Natural killer cell (primary cell): ENCODE measurements around the gene CGB3. TPM values are rescaled to one million over a fixed set of nuclear protein-coding genes. Genes with fewer than 3 reads are reported as not detected.

ENCODE experiments used
- ATAC-seq, 3 donors: fragments of 150-1000 bp in 2 of 3; fragments of 200-7000 bp in 1 of 3; cut with Tn5 transposase; 1 replicate in 1 of 3; 2 replicates in 2 of 3; pipeline ENCODE4 v1.10.0; 2021; ENCODE audit warnings: mild to moderate bottlenecking in 2 of 3, moderate library complexity in 2 of 3
- DNase-seq, 2 donors: peaks; one replicate each; pipeline versions ENCODE4 v3.0.0 to v3.0.0-alpha.2; 2013 to 2021; ENCODE audit warnings: mixed read lengths in 1 of 2
- H3K27ac ChIP-seq: one replicate; pipeline ENCODE4 v1.5.1; 2013; ENCODE audit warnings: mild to moderate bottlenecking, low read length
- H3K27me3 ChIP-seq: one replicate; pipeline ENCODE4 v1.6.1; 2013; ENCODE audit warnings: low read length; ENCODE audit not compliant: control insufficient read depth, insufficient read depth
- H3K36me3 ChIP-seq: one replicate; pipeline ENCODE4 v1.6.1; 2013; ENCODE audit warnings: low read length; ENCODE audit not compliant: control insufficient read depth, insufficient read depth
- H3K4me1 ChIP-seq: one replicate; pipeline ENCODE4 v1.6.1; 2013; ENCODE audit warnings: low read length; ENCODE audit not compliant: control insufficient read depth, insufficient read depth
- H3K4me3 ChIP-seq: one replicate; pipeline ENCODE4 v1.5.1; 2013; ENCODE audit warnings: low read length
- H3K9me3 ChIP-seq: one replicate; pipeline ENCODE4 v1.6.1; 2013; ENCODE audit warnings: low read length; ENCODE audit not compliant: control insufficient read depth, insufficient read depth
- H3K27ac Mint-ChIP-seq, 2 donors: one replicate each; pipeline ENCODE4 v1.8.0; 2022; ENCODE audit warnings: mild to moderate bottlenecking in 2 of 2, mixed read lengths in 2 of 2, moderate library complexity in 1 of 2
- H3K27me3 Mint-ChIP-seq, 2 donors: one replicate each; pipeline ENCODE4 v1.8.0; 2022; ENCODE audit warnings: low read depth in 2 of 2, mixed read lengths in 2 of 2
- H3K36me3 Mint-ChIP-seq: one replicate; pipeline ENCODE4 v1.8.0; 2022; ENCODE audit warnings: mixed read lengths
- H3K4me1 Mint-ChIP-seq, 2 donors: one replicate each; pipeline ENCODE4 v1.8.0; 2022; ENCODE audit warnings: mixed read lengths in 2 of 2
- H3K4me3 Mint-ChIP-seq: one replicate; pipeline ENCODE4 v1.8.0; 2022; ENCODE audit warnings: mild to moderate bottlenecking, moderate library complexity, mixed read lengths
- H3K9me3 Mint-ChIP-seq, 2 donors: one replicate each; pipeline ENCODE4 v1.8.0; 2022; ENCODE audit warnings: mixed read lengths in 2 of 2
- CTCF ChIP-seq: fragments of 200-600 bp; IDR thresholded peaks from one replicate; pipeline ENCODE4 v1.8.0; 2022; ENCODE audit warnings: antibody characterized with exemption
- WGBS: methylation state at CpG from one replicate; pipeline ENCODE4 v1.1.7; 2013; ENCODE audit warnings: missing lambda C conversion rate; ENCODE audit not compliant: insufficient coverage; 5-methylcytosine and 5-hydroxymethylcytosine counted together
- intact Hi-C: fragments of 100-400 bp; cut with micrococcal nuclease; formaldehyde crosslinking; loops from one replicate; pipeline ENCODE4 v1.14.2; 2022
- total RNA-seq, 4 donors: library from RNA; stranded (reverse); fragments of 120-200 nt in 1 of 4; gene quantifications; one replicate each; pipeline versions ENCODE4 v1.2.3 to v1.2.4, GENCODE V29; 2013 to 2022

Gene CGB3
- total RNA-seq, 3 donors from 2014 or later (not counting 1 experiment from before 2014, with no cell fraction given): not detected

GRCh38 chr19:48988860-48989259, 35.3 kb downstream of the CGB3 start:
- H3K4me1 Mint-ChIP-seq: peaks cover 22 to 36% of the 10 kb centered on the region in 2 donors
- H3K4me3 Mint-ChIP-seq: no peak overlapping the region
- Histone ChIP-seq H3K4me3 (no peak overlapping the region), H3K27me3 (no peaks in the 10 kb centered on the region), H3K4me1 (peaks cover 19% of the 10 kb centered on the region), H3K9me3 (no peaks in the 10 kb centered on the region), H3K36me3 (peaks cover 10% of the 10 kb centered on the region), H3K27ac (no peak overlapping the region)
- H3K27ac Mint-ChIP-seq: peak overlapping the region in 1 of 2 donors; percentile 16
- ATAC-seq (no peak), DNase-seq (no peak)
- WGBS: 96% methylated on average over 9 of the region's 9 CpGs
- no peak for TF ChIP-seq CTCF
- H3K27me3 Mint-ChIP-seq: no peaks in the 10 kb centered on the region
- no peaks in the 10 kb centered on the region for H3K36me3 Mint-ChIP-seq
- intact Hi-C loops: no loop called here
- H3K9me3 Mint-ChIP-seq: no peaks in the 10 kb centered on the region

GRCh38 chr19:48988286-48988685, 35.8 kb downstream of the CGB3 start:
- H3K36me3 Mint-ChIP-seq: no peaks in the 10 kb centered on the region
- H3K4me1 ChIP-seq: peaks cover 17% of the 10 kb centered on the region

GRCh38 chr19:48987323-48987722, 36.8 kb downstream of the CGB3 start:
- no peaks in the 10 kb centered on the region for H3K9me3 ChIP-seq
- WGBS: 85% methylated on average over 7 of the region's 7 CpGs
- ATAC-seq: no peak
- no peak overlapping the region for H3K4me3 ChIP-seq
- H3K36me3 ChIP-seq: peaks cover 10% of the 10 kb centered on the region
- Mint-ChIP-seq H3K4me3 (no peak overlapping the region), H3K27ac (no peak overlapping the region), H3K9me3 (no peaks in the 10 kb centered on the region), H3K27me3 (no peaks in the 10 kb centered on the region), H3K36me3 (no peaks in the 10 kb centered on the region), H3K4me1 (peaks cover 10 to 25% of the 10 kb centered on the region in 2 donors)
- H3K27me3 ChIP-seq: no peaks in the 10 kb centered on the region
- no peak for TF ChIP-seq CTCF
- no peak for DNase-seq
- peaks cover 9% of the 10 kb centered on the region for H3K4me1 ChIP-seq
- intact Hi-C loops: no loop called here
- H3K27ac ChIP-seq: no peak overlapping the region

More at GRCh38 chr19:48988286-48988685, 35.8 kb downstream of the CGB3 start:
- H3K4me1 Mint-ChIP-seq: peaks cover 18 to 32% of the 10 kb centered on the region in 2 donors
- TF ChIP-seq CTCF: no peak
- no peak for ATAC-seq
- no peak for DNase-seq
- Histone ChIP-seq H3K4me3 (no peak overlapping the region), H3K9me3 (no peaks in the 10 kb centered on the region), H3K27ac (no peak overlapping the region), H3K27me3 (no peaks in the 10 kb centered on the region), H3K36me3 (peaks cover 10% of the 10 kb centered on the region)
- H3K27ac Mint-ChIP-seq: peak overlapping the region in 1 of 2 donors; percentile 3
- intact Hi-C loops: no loop called here
- over 99% methylated on average over 6 of the region's 7 CpGs for WGBS
- no peak overlapping the region for H3K4me3 Mint-ChIP-seq
- no peaks in the 10 kb centered on the region for H3K27me3 Mint-ChIP-seq
- no peaks in the 10 kb centered on the region for H3K9me3 Mint-ChIP-seq

GRCh38 chr19:48986211-48986610, 37.9 kb downstream of the CGB3 start:
- intact Hi-C loops: no loop called here
- Histone ChIP-seq H3K4me3 (no peak overlapping the region), H3K36me3 (peaks cover 10% of the 10 kb centered on the region), H3K27me3 (no peaks in the 10 kb centered on the region), H3K27ac (no peak overlapping the region), H3K9me3 (no peaks in the 10 kb centered on the region), H3K4me1 (no peaks in the 10 kb centered on the region)
- Mint-ChIP-seq H3K4me3 (no peak overlapping the region), H3K27ac (no peak overlapping the region), H3K27me3 (no peaks in the 10 kb centered on the region), H3K4me1 (peaks cover 6 to 14% of the 10 kb centered on the region in 2 donors), H3K9me3 (no peaks in the 10 kb centered on the region), H3K36me3 (no peaks in the 10 kb centered on the region)
- no peak for DNase-seq
- TF ChIP-seq CTCF: no peak
- ATAC-seq: no peak
- 98% methylated on average over 3 of the region's 3 CpGs for WGBS
